ENCODE measurements around the gene MTG1. TPM values are rescaled to one million over a fixed set of nuclear protein-coding genes. Genes with fewer than 3 reads are reported as not detected.
"Not testable (repeated sequence)": the region's sequence is repeated elsewhere in the genome, so short reads cannot be mapped to it uniquely, and the experiment has no call there.

Gene MTG1
- total RNA-seq, 1 experiment from 2014 or later = 26.4 TPM

- Histone ChIP-seq H3K36me3 (no peaks in the 10 kb centered on the region), H3K4me1 (no peaks in the 10 kb centered on the region), H3K4me3 (no peak overlapping the region), H3K27ac (no peak overlapping the region), H3K27me3 (no peaks in the 10 kb centered on the region), H3K9me3 (replicated peaks) (no peaks in the 10 kb centered on the region)
- no peak for DNase-seq
Observed at GRCh38 chr10:133462512-133463305, 68.8 kb downstream of the MTG1 start.

- Histone ChIP-seq H3K4me3 (no peak overlapping the region), H3K36me3 (no peaks in the 10 kb centered on the region), H3K9me3 (replicated peaks) (no peaks in the 10 kb centered on the region), H3K27me3 (no peaks in the 10 kb centered on the region), H3K27ac (no peak overlapping the region), H3K4me1 (no peaks in the 10 kb centered on the region)
- DNase-seq = no peak
Observed at GRCh38 chr10:133464582-133465031, 70.7 kb downstream of the MTG1 start.

GRCh38 chr10:133465191-133465949, 71.4 kb downstream of the MTG1 start:
- Histone ChIP-seq H3K36me3 (no peaks in the 10 kb centered on the region), H3K27me3 (no peaks in the 10 kb centered on the region), H3K27ac (no peak overlapping the region), H3K9me3 (replicated peaks) (no peaks in the 10 kb centered on the region), H3K4me3 (no peak overlapping the region), H3K4me1 (no peaks in the 10 kb centered on the region)
- DNase-seq = no peak

- Histone ChIP-seq H3K36me3 (no peaks in the 10 kb centered on the region), H3K27ac (no peak overlapping the region), H3K4me1 (no peaks in the 10 kb centered on the region), H3K27me3 (no peaks in the 10 kb centered on the region), H3K9me3 (replicated peaks) (no peaks in the 10 kb centered on the region), H3K4me3 (no peak overlapping the region)
- no peak for DNase-seq
Observed at GRCh38 chr10:133465950-133466474, 72.1 kb downstream of the MTG1 start.

GRCh38 chr10:133466683-133467275, 72.8 kb downstream of the MTG1 start:
- H3K4me1 ChIP-seq = no peaks in the 10 kb centered on the region
- DNase-seq = no peak
- no peak overlapping the region for H3K27ac ChIP-seq

GRCh38 chr10:133467286-133467911, 73.4 kb downstream of the MTG1 start:
- H3K36me3 ChIP-seq = no peaks in the 10 kb centered on the region
- no peaks in the 10 kb centered on the region for H3K9me3 ChIP-seq (replicated peaks)
- H3K4me1 ChIP-seq = no peaks in the 10 kb centered on the region
- no peak overlapping the region for H3K27ac ChIP-seq
- DNase-seq = no peak
- no peaks in the 10 kb centered on the region for H3K27me3 ChIP-seq
- H3K4me3 ChIP-seq = no peak overlapping the region

More at GRCh38 chr10:133466683-133467275, 72.8 kb downstream of the MTG1 start:
- no peaks in the 10 kb centered on the region for H3K27me3 ChIP-seq
- H3K9me3 ChIP-seq (replicated peaks) = no peaks in the 10 kb centered on the region
- H3K36me3 ChIP-seq = no peaks in the 10 kb centered on the region
- no peak overlapping the region for H3K4me3 ChIP-seq

- H3K4me3 ChIP-seq = not testable (repeated sequence)
Observed at GRCh38 chr10:133469205-133469604, 75.2 kb downstream of the MTG1 start.

GRCh38 chr10:133471300-133472109, 77.5 kb downstream of the MTG1 start:
- H3K4me3 ChIP-seq = no peak overlapping the region
- no peaks in the 10 kb centered on the region for H3K4me1 ChIP-seq

More at GRCh38 chr10:133469205-133469604, 75.2 kb downstream of the MTG1 start:
- H3K27me3 ChIP-seq; H3K27ac ChIP-seq; H3K36me3 ChIP-seq; H3K4me1 ChIP-seq; DNase-seq; H3K9me3 ChIP-seq (replicated peaks): not testable (repeated sequence)

More at GRCh38 chr10:133471300-133472109, 77.5 kb downstream of the MTG1 start:
- no peak for DNase-seq
- Histone ChIP-seq H3K36me3 (no peaks in the 10 kb centered on the region), H3K27ac (no peak overlapping the region), H3K9me3 (replicated peaks) (no peaks in the 10 kb centered on the region), H3K27me3 (no peaks in the 10 kb centered on the region)

Other genes with a start within 250 kb of the MTG1 start
- gene KNDC1, start 233.9 kb upstream of the MTG1 start, total RNA-seq (2014; rRNA removed; shearing (Covaris generic)) = 1.1 TPM in 1 of 2 replicates, not detected in the other
- not detected in 2 replicates for gene UTF1, start 163.9 kb upstream of the MTG1 start, total RNA-seq (2014; rRNA removed; shearing (Covaris generic))
- 0.10 and 0.26 TPM in 2 replicates for gene VENTX, start 156.3 kb upstream of the MTG1 start, total RNA-seq (2014; rRNA removed; shearing (Covaris generic))
- gene ADAM8, start 117.3 kb upstream of the MTG1 start, total RNA-seq (2014; rRNA removed; shearing (Covaris generic)) = 0.56 and 0.67 TPM in 2 replicates
- gene TUBGCP2, start 85.3 kb upstream of the MTG1 start, total RNA-seq (2014; rRNA removed; shearing (Covaris generic)) = 23.3 and 24.4 TPM in 2 replicates
- gene ZNF511, start 85.2 kb upstream of the MTG1 start, total RNA-seq (2014; rRNA removed; shearing (Covaris generic)) = 23.9 and 28.5 TPM in 2 replicates
- gene CALY, start 57.3 kb upstream of the MTG1 start, total RNA-seq (2014; rRNA removed; shearing (Covaris generic)) = not detected in 2 replicates
- not detected in 2 replicates for gene PRAP1, start 46.8 kb upstream of the MTG1 start, total RNA-seq (2014; rRNA removed; shearing (Covaris generic))
- not detected in 2 replicates for gene FUOM, start 36.1 kb upstream of the MTG1 start, total RNA-seq (2014; rRNA removed; shearing (Covaris generic))
- 63.6 and 65.7 TPM in 2 replicates for gene ECHS1, start 20.8 kb upstream of the MTG1 start, total RNA-seq (2014; rRNA removed; shearing (Covaris generic))
- not detected in 2 replicates for gene PAOX, start 14.9 kb upstream of the MTG1 start, total RNA-seq (2014; rRNA removed; shearing (Covaris generic))
- not detected in 2 replicates for gene SPRN, start 30.5 kb downstream of the MTG1 start, total RNA-seq (2014; rRNA removed; shearing (Covaris generic))
- gene SCART1, start 59.8 kb downstream of the MTG1 start, total RNA-seq (2014; rRNA removed; shearing (Covaris generic)) = 0.13 and 0.34 TPM in 2 replicates
- 0.03 and 0.06 TPM in 2 replicates for gene CYP2E1, start 133.2 kb downstream of the MTG1 start, total RNA-seq (2014; rRNA removed; shearing (Covaris generic))
- gene SYCE1, start 171.4 kb downstream of the MTG1 start, total RNA-seq (2014; rRNA removed; shearing (Covaris generic)) = 0.16 TPM in 1 of 2 replicates, not detected in the other
- gene FRG2B, start 232.6 kb downstream of the MTG1 start, total RNA-seq (2014; rRNA removed; shearing (Covaris generic)) = 0.71 and 1.1 TPM in 2 replicates

Data from SJCRH30 (cell line).